GM12874 (cell line): ENCODE measurements around the gene GAPT.

Experiments
- TF ChIP-seq, protein P1 (sequence below): IDR thresholded peaks from 2 replicates; pipeline ENCODE4 v1.5.1; 2011; ENCODE audit warnings: low read depth, mild to moderate bottlenecking, control low read depth, low read length, moderate library complexity; ENCODE audit not compliant: insufficient read depth

GAPT gene

DNA sequence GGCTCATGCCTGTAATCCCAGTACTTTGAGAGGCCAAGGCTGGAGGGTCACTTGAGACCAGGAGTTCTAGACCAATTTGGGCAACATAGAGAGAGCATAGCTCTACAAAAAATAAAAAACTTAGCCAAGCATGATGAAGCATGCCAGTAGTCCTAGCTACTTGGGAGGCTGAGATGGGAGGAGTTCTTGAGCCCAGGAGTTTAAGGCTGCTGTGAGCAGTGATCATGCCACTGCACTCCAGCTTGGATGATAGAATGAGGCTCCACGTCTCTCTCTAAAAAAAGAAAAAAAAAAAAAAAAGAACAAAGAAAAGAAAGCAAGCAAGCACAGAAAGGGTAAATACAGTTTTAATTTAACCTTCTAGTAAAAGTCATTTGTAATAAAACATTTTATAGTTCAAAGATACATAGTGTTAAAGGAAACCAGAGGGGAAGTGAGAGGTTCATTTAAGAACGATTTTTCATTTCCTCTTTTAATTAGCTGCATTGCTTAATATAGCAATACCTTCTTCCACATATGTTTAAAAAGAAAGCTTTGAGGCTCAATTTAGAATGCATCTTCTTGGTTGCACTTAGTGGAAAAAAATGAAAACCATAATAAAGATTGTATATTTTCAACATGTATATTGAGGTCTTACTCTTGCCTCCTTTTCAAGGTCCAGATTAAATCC lies 14.9 kb downstream of the GAPT start:
- TF ChIP-seq, protein P1, sequence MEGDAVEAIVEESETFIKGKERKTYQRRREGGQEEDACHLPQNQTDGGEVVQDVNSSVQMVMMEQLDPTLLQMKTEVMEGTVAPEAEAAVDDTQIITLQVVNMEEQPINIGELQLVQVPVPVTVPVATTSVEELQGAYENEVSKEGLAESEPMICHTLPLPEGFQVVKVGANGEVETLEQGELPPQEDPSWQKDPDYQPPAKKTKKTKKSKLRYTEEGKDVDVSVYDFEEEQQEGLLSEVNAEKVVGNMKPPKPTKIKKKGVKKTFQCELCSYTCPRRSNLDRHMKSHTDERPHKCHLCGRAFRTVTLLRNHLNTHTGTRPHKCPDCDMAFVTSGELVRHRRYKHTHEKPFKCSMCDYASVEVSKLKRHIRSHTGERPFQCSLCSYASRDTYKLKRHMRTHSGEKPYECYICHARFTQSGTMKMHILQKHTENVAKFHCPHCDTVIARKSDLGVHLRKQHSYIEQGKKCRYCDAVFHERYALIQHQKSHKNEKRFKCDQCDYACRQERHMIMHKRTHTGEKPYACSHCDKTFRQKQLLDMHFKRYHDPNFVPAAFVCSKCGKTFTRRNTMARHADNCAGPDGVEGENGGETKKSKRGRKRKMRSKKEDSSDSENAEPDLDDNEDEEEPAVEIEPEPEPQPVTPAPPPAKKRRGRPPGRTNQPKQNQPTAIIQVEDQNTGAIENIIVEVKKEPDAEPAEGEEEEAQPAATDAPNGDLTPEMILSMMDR: no peak

DNA sequence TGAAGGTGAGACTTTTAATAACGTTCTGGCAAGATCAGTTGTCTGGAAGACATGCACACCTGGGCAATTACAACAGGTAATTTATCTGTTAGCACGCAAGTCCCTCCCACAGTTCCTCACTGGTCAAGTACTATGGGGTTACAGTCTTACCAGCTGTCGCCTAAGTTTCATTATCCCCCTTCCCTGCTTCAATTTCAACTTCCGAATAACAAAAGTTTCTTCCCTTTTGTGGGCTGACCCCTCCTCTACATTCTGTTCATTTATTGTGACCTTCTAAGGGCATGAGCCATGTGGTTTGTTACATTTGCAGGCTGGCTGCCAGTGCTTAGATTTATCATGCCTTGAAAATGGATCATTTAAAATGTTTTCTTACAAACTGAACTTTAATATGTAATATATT lies 16.5 kb downstream of the GAPT start:
- TF ChIP-seq, protein P1: no peak

- TF ChIP-seq, protein P1: no peak
These were observed 26.0 kb downstream of the GAPT start for GRCh38 chr5:58517198-58517597.

- TF ChIP-seq, protein P1: no peak
These were observed 32.7 kb downstream of the GAPT start for GRCh38 chr5:58523956-58524355.

DNA sequence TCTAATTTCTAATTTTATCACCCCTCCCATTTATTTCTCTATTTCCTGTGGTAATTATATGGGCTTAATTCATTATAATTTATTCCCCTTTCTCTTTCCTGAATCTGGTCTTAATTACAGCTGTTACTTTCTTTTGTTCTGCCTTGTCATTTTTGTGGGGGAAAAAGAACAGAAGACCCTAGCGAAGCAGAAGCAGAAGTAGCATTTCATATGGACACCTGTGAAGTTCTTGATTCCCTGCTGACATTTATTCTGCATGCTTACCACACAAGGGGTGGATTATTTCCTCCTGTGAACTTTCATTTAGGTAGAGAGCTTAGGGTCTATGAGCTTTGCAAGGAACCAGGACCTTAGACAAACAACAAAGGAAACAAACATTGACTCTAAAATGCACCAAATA lies 33.3 kb downstream of the GAPT start:
- TF ChIP-seq, protein P1: no peak

DNA sequence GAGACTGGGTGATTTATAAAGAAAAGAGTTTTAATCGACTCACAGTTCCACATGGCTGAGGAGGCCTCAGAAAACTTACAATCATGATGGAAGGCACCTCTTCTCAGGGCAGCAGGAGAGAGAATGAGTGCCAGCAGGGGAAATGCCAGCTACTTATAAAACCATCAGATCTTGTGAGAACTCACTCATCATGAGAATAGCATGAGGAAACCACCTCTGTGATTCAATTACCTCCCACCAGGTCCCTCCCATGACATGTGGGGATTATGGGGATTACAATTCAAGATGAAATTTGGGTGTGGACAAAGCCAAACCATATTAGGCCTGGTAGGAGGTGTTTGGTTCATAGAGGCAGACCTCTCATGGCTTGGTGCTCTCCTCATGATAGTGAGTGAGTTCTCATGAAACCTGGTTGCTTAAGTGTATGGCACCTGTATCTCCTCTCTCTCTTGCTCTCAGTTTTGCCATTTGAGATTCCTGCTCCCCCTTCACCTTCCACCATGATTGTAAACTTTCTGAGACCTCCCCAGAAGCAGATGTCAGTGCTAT lies 39.8 kb downstream of the GAPT start:
- TF ChIP-seq, protein P1: no peak

- TF ChIP-seq, protein P1: no peak
These were observed 51.5 kb downstream of the GAPT start for GRCh38 chr5:58542709-58543108.
